Femur (tissue), 1 donor: Measurements from ENCODE around the gene CNPY2.
A peak's percentile ranks its signal among the peaks of the same experiment; 100 is the strongest.
"Not testable (repeated sequence)": the region's sequence is repeated elsewhere in the genome, so short reads cannot be mapped to it uniquely, and the experiment has no call there.

ENCODE experiments used
- DNase-seq: peaks from one replicate; pipeline ENCODE4 v3.0.0-alpha.2; 2017

Gene CNPY2

GRCh38 chr12:56333679-56334489 is 18.1 kb upstream of the CNPY2 start, which contains the start of gene PAN2:
Gene PAN2 (minus strand): TSS chr12:56334000. CDS start chr12:56333094, 906 bp downstream.
- DNase-seq, result peak; percentile 97

GRCh38 chr12:56333197-56333678 is 17.4 kb upstream of the CNPY2 start:
- no peak for DNase-seq

GRCh38 chr12:56332512-56333196 is 16.9 kb upstream of the CNPY2 start:
- no peak for DNase-seq

GRCh38 chr12:56330936-56331490 is 15.2 kb upstream of the CNPY2 start:
- no peak for DNase-seq

- no peak for DNase-seq
Observed at GRCh38 chr12:56326533-56326932, 10.7 kb upstream of the CNPY2 start.

- DNase-seq, result no peak
Observed at GRCh38 chr12:56326126-56326525, 10.3 kb upstream of the CNPY2 start.

- DNase-seq, result no peak
Observed at GRCh38 chr12:56324206-56324605, 8.4 kb upstream of the CNPY2 start.

GRCh38 chr12:56321610-56322009 is 5.8 kb upstream of the CNPY2 start:
- DNase-seq, result not testable (repeated sequence)

- DNase-seq, result no peak
Observed at GRCh38 chr12:56321027-56321426, 5.2 kb upstream of the CNPY2 start.

- no peak for DNase-seq
Observed at GRCh38 chr12:56317675-56318074, 1.9 kb upstream of the CNPY2 start.

GRCh38 chr12:56315249-56315621 is 553 bp downstream of the CNPY2 start:
- peak; percentile 49 for DNase-seq

- DNase-seq, result no peak
Observed at GRCh38 chr12:56311003-56311402, 4.8 kb downstream of the CNPY2 start.

GRCh38 chr12:56308714-56309113 is 7.1 kb downstream of the CNPY2 start:
- DNase-seq, result no peak

- DNase-seq, result no peak
Observed at GRCh38 chr12:56307221-56307965, 8.4 kb downstream of the CNPY2 start.

- DNase-seq, result no peak
Observed at GRCh38 chr12:56304872-56305590, 10.8 kb downstream of the CNPY2 start.

- DNase-seq, result no peak
Observed at GRCh38 chr12:56304276-56304675, 11.5 kb downstream of the CNPY2 start.

GRCh38 chr12:56300644-56301464 is 14.9 kb downstream of the CNPY2 start:
- DNase-seq, result no peak

- peak; percentile 98 for DNase-seq
Observed at GRCh38 chr12:56299853-56300643, 15.7 kb downstream of the CNPY2 start, which contains the start of gene CS. Gene CS (minus strand): TSS chr12:56300330. CDS start chr12:56300201, 129 bp downstream.

GRCh38 chr12:56299308-56299852 is 16.4 kb downstream of the CNPY2 start:
- no peak for DNase-seq

GRCh38 chr12:56298828-56299227 is 17.0 kb downstream of the CNPY2 start:
- DNase-seq, result no peak
